Thoracic aorta (tissue), 2 donors: ENCODE measurements around the gene ADGRL3. TPM values are rescaled to one million over a fixed set of nuclear protein-coding genes. Genes with fewer than 3 reads are reported as not detected.

Source experiments
- ATAC-seq: fragments of 150-250 bp; one replicate; pipeline ENCODE4 v1.8.0; 2017; ENCODE audit warnings: low read depth; ENCODE audit not compliant: insufficient number of reproducible peaks, low FRiP score
- DNase-seq: peaks from one replicate; pipeline ENCODE4 v3.0.0-alpha.2; 2020; ENCODE audit warnings: low spot score
- H3K27ac ChIP-seq, 2 donors: fragments of 200-600 bp; sonication (generic); 1 replicate in 1 of 2; 2 replicates in 1 of 2; pipeline ENCODE4 v1.5.1; 2016; ENCODE audit warnings: mild to moderate bottlenecking in 2 of 2, moderate library complexity in 2 of 2
- H3K27me3 ChIP-seq: fragments of 200-600 bp; sonication (generic); replicated peaks from 2 replicates; pipeline ENCODE4 v1.6.0; 2016; ENCODE audit warnings: mild to moderate bottlenecking; ENCODE audit not compliant: insufficient read depth
- H3K36me3 ChIP-seq: fragments of 200-600 bp; sonication (generic); one replicate; pipeline ENCODE4 v1.5.1; 2016
- H3K4me1 ChIP-seq, 2 donors: fragments of 200-600 bp; sonication (generic); 1 replicate in 1 of 2; 2 replicates in 1 of 2; pipeline versions ENCODE4 v1.5.1 to v1.6.0; 2016; ENCODE audit warnings: low read depth in 2 of 2, mild to moderate bottlenecking in 1 of 2; ENCODE audit not compliant: control insufficient read depth in 1 of 2
- H3K4me3 ChIP-seq: fragments of 200-600 bp; sonication (generic); 2 replicates; pipeline ENCODE4 v1.5.1; 2016; ENCODE audit warnings: mild to moderate bottlenecking
- H3K9me3 ChIP-seq: fragments of 200-600 bp; sonication (generic); 2 replicates; pipeline ENCODE4 v1.5.1; 2016
- total RNA-seq, 2 donors: library from RNA; depleted of rRNA; stranded (reverse); fragments of >200 nt; gene quantifications; one replicate each; pipeline versions ENCODE4 v1.1.0 to v1.2.3, GENCODE V29; 2016
- TF ChIP-seq, protein P1 (sequence below): fragments of 200-600 bp; sonication (generic); IDR thresholded peaks from one replicate; pipeline ENCODE4 v1.5.1; 2019; ENCODE audit warnings: antibody characterized with exemption

Gene ADGRL3
- total RNA-seq, 2 donors from 2014 or later: 17.5 to 18.1 TPM

DNA sequence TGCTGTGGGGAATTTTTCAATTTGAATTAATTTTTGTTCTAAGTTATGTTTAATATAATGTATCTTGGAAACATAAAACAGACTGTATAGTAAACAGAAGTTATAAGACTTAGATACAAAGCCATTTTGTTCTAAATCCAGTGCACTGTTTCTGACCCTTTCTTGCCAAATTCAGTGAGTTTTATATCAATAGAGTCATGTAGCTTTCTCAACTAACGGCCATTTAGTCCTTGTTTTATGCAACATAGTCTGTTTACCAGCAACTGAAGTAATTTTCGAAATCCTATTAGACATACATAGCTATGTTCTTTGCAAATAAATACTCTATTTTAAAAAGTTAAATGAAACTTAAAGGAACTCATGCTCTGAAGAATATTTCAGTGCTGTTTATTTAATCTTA, 242.8 kb downstream of the ADGRL3 start:
- H3K27ac ChIP-seq: no peak overlapping the region
- H3K4me1 ChIP-seq: peaks cover 5 to 6% of the 10 kb centered on the region in 2 donors
- TF ChIP-seq, protein P1, sequence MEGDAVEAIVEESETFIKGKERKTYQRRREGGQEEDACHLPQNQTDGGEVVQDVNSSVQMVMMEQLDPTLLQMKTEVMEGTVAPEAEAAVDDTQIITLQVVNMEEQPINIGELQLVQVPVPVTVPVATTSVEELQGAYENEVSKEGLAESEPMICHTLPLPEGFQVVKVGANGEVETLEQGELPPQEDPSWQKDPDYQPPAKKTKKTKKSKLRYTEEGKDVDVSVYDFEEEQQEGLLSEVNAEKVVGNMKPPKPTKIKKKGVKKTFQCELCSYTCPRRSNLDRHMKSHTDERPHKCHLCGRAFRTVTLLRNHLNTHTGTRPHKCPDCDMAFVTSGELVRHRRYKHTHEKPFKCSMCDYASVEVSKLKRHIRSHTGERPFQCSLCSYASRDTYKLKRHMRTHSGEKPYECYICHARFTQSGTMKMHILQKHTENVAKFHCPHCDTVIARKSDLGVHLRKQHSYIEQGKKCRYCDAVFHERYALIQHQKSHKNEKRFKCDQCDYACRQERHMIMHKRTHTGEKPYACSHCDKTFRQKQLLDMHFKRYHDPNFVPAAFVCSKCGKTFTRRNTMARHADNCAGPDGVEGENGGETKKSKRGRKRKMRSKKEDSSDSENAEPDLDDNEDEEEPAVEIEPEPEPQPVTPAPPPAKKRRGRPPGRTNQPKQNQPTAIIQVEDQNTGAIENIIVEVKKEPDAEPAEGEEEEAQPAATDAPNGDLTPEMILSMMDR: no peak
- H3K36me3 ChIP-seq: no peaks in the 10 kb centered on the region
- no peak overlapping the region for H3K4me3 ChIP-seq
- H3K9me3 ChIP-seq: no peaks in the 10 kb centered on the region
- no peak for ATAC-seq
- H3K27me3 ChIP-seq: no peaks in the 10 kb centered on the region
- no peak for DNase-seq

DNA sequence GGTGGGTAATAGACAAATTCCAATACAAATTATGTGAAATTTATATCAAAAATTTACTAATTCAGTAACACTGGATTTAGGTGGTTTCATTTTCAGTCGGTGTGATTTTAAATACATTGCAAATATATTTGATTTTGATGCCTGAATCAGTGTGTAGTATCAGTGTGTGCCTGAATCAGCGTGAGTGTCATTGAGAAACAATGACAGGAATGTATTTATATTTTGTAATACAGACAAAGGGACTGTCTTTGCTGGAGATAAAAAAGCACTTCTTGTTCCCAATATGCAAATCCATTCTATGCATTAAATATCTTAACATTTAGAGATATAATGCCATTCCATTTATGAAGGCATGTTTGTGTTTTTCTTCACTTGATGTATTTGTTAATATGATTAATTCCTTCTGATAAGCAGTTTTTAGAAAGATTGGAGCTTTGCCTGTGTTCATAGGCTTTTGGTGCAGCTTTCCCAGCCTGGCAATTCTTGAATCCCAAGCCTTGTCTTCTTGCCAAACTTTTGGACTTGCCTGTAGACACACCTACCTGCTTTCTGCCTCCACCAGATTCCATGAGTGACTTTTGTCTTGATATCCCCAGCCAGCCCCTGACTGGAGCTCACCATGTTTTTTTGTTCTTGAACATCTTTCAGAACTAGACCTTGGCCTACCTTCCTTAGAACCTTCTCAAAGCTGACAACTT, 243.8 kb downstream of the ADGRL3 start:
- peaks cover 5 to 6% of the 10 kb centered on the region in 2 donors for H3K4me1 ChIP-seq
- H3K36me3 ChIP-seq: no peaks in the 10 kb centered on the region
- H3K4me3 ChIP-seq: peak overlapping the region; percentile 18
- ATAC-seq (no peak), DNase-seq (no peak)
- TF ChIP-seq, protein P1: no peak
- no peaks in the 10 kb centered on the region for H3K9me3 ChIP-seq
- no peaks in the 10 kb centered on the region for H3K27me3 ChIP-seq
- H3K27ac ChIP-seq: no peak overlapping the region

DNA sequence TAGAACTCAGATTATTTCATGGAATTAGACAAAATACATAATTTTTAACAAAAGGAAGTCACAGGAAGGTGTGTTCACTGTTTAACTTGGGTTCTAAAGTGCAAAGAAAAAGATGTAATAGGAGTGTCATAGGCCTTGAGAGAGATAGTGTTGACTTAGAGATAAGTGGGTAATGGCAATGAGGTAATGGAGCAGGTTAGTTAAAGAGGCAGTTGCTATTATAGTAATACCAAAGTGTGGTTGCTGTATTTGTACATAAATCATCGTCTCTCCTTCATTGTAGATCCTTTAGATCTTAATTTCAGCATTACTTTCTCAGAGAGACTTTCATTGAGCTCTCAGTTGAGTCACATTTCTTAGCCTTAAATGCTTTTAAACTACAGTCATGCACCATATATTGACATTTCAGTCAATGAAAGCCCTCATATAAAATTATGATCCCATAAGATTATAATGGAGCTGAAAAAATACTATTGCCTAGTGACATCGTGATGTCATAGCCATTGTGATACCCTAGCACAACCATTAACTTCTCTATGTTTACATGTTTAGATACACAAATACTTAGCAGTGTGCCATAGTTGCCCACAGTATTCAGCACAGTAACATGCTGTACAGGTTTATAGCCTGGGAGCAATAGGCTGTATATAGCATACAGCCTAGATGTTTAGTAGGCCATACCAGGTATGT, 245.4 kb downstream of the ADGRL3 start:
- Histone ChIP-seq H3K4me1 (peaks cover 5 to 6% of the 10 kb centered on the region in 2 donors), H3K9me3 (no peaks in the 10 kb centered on the region), H3K36me3 (no peaks in the 10 kb centered on the region), H3K27ac (no peak overlapping the region), H3K4me3 (no peak overlapping the region), H3K27me3 (no peaks in the 10 kb centered on the region)
- ATAC-seq (no peak), DNase-seq (no peak)
- TF ChIP-seq, protein P1: no peak

DNA sequence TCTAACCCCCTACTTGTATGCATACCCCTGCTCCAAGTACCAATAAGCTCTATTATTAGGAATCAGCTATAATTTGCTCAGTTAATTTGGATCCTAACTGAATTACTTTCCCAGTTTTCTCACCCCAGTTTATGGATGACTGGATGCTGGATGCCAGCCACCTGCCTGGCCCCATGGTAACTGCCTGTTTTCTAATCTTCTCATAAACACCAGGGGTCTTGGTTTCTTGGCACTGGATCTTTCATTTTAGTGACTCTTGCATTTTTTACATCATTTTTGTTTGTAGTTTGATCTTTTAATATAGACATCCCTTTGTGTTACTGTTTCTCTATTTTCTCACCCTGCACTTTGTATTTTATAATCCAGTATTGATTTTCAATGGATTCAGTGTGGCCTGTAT, 246.8 kb downstream of the ADGRL3 start:
- Histone ChIP-seq H3K4me3 (no peak overlapping the region), H3K9me3 (no peaks in the 10 kb centered on the region), H3K27me3 (no peaks in the 10 kb centered on the region), H3K36me3 (no peaks in the 10 kb centered on the region), H3K4me1 (peaks cover 5 to 6% of the 10 kb centered on the region in 2 donors), H3K27ac (no peak overlapping the region)
- no peak for ATAC-seq
- DNase-seq: no peak
- TF ChIP-seq, protein P1: no peak

DNA sequence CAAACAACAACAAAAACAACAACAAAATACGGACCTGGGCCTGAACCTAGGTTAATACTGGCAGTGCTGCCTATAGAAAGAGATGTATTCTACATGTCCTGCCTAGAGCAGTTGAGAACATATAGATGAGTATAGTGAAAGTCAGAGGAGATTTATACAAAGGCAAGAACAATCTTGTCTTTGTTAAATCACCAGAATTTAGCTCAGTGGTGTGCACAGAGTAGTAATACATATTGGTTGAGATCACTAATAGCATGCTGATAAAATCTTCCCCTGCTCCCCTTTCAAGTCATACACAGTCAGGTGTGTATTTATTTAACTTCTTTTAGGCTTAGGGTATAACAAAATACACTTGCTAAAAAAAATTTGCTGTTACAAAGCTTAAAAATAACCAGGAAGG, 247.8 kb downstream of the ADGRL3 start:
- no peaks in the 10 kb centered on the region for H3K9me3 ChIP-seq
- peaks cover 5 to 6% of the 10 kb centered on the region in 2 donors for H3K4me1 ChIP-seq
- no peak overlapping the region for H3K4me3 ChIP-seq
- TF ChIP-seq, protein P1: no peak
- ATAC-seq (no peak), DNase-seq (no peak)
- no peaks in the 10 kb centered on the region for H3K36me3 ChIP-seq
- H3K27me3 ChIP-seq: no peaks in the 10 kb centered on the region
- H3K27ac ChIP-seq: no peak overlapping the region
